HFFc6 (cell line): ENCODE data around the gene FGD2. TPM values are rescaled to one million over a fixed set of nuclear protein-coding genes. Genes with fewer than 3 reads are reported as not detected.
A peak's percentile ranks its signal among the peaks of the same experiment; 100 is the strongest.

Experiments used
- DNase-seq: peaks from one replicate; pipeline ENCODE4 v3.0.0-alpha.2; 2018
- H3K27ac Mint-ChIP-seq: 2 replicates; pipeline ENCODE4 v1.8.0; 2020; ENCODE audit warnings: mild to moderate bottlenecking, mixed read lengths
- H3K27me3 Mint-ChIP-seq: 2 replicates; pipeline ENCODE4 v1.8.0; 2021; ENCODE audit warnings: mild to moderate bottlenecking, moderate library complexity, mixed read lengths; ENCODE audit not compliant: insufficient read depth
- H3K36me3 Mint-ChIP-seq: 2 replicates; pipeline ENCODE4 v1.8.0; 2021; ENCODE audit warnings: low read depth, mixed read lengths
- H3K4me1 Mint-ChIP-seq: 2 replicates; pipeline ENCODE4 v1.8.0; 2020; ENCODE audit warnings: low read depth, mixed read lengths
- H3K4me3 Mint-ChIP-seq: 2 replicates; pipeline ENCODE4 v1.8.0; 2020; ENCODE audit warnings: mild to moderate bottlenecking, moderate library complexity, mixed read lengths
- H3K9me3 Mint-ChIP-seq: 2 replicates; pipeline ENCODE4 v1.8.0; 2020; ENCODE audit warnings: mild to moderate bottlenecking, mixed read lengths
- CTCF ChIP-seq: fragments of 200-600 bp; sonication (generic); IDR thresholded peaks from 2 replicates; pipeline ENCODE4 v1.5.0; 2021; ENCODE audit warnings: antibody characterized with exemption, mild to moderate bottlenecking
- long read RNA-seq: library from polyadenylated mRNA; unstranded; transcript quantifications from one replicate; pipeline ENCODE4 v2.0.0, GENCODE V29; 2019
- total RNA-seq, 6 experiments: library from RNA; stranded (reverse); fragmentation: NEBNext Ultra II Directional; extraction: Animal tissue kit (Norgen Biotek cat#: 25700); gene quantifications; 2 replicates in 1 of 6; 3 replicates in 5 of 6; pipeline ENCODE4 v1.2.3, GENCODE V29; 2021

The FGD2 gene
- total RNA-seq: not detected
- long read RNA-seq: 0 reads

GRCh38 chr6:37005061-37005810 lies at the start of gene FGD2:
TSS of gene FGD2 (plus strand) at chr6:37005655. CDS start at chr6:37005818, 163 bp downstream.
- 0 out of 2 replicates have a peak, but pooled peaks cover 3% of the 10 kb centered on the region for H3K9me3 Mint-ChIP-seq
- no peaks in the 10 kb centered on the region for H3K36me3 Mint-ChIP-seq
- H3K27ac Mint-ChIP-seq: peak within 1 kb of the TSS; percentile 22
- DNase-seq: no peak
- peaks cover 27% of the 10 kb centered on the region for H3K4me1 Mint-ChIP-seq
- H3K27me3 Mint-ChIP-seq: peaks cover 6% of the 10 kb centered on the region
- no peak within 1 kb of the TSS for H3K4me3 Mint-ChIP-seq
- TF ChIP-seq CTCF: no peak

GRCh38 chr6:36955671-36956445 lies 49.6 kb upstream of the FGD2 start:
- H3K27ac Mint-ChIP-seq: no peak overlapping the region
- H3K36me3 Mint-ChIP-seq: no peaks in the 10 kb centered on the region
- DNase-seq: no peak
- no peak overlapping the region for H3K4me3 Mint-ChIP-seq
- no peak for TF ChIP-seq CTCF
- H3K4me1 Mint-ChIP-seq: peaks cover 11% of the 10 kb centered on the region
- no peaks in the 10 kb centered on the region; the same call in none of the 2 replicates for H3K27me3 Mint-ChIP-seq
- H3K9me3 Mint-ChIP-seq: 0 out of 2 replicates have a peak, but pooled peaks cover 3% of the 10 kb centered on the region

- Mint-ChIP-seq H3K4me3 (no peak overlapping the region), H3K4me1 (peaks cover 17% of the 10 kb centered on the region), H3K9me3 (no peaks in the 10 kb centered on the region), H3K27me3 (no peaks in the 10 kb centered on the region; the same call in none of the 2 replicates), H3K36me3 (no peaks in the 10 kb centered on the region), H3K27ac (no peak overlapping the region)
- no peak for TF ChIP-seq CTCF
- no peak for DNase-seq
Observed at GRCh38 chr6:36956446-36956820, 49.0 kb upstream of the FGD2 start.

- H3K4me1 Mint-ChIP-seq: peaks cover 19% of the 10 kb centered on the region
- no peak overlapping the region for H3K4me3 Mint-ChIP-seq
- no peaks in the 10 kb centered on the region for H3K9me3 Mint-ChIP-seq
- no peak for DNase-seq
- no peaks in the 10 kb centered on the region; the same call in none of the 2 replicates for H3K27me3 Mint-ChIP-seq
- H3K27ac Mint-ChIP-seq: no peak overlapping the region
- TF ChIP-seq CTCF: no peak
- no peaks in the 10 kb centered on the region for H3K36me3 Mint-ChIP-seq
Observed at GRCh38 chr6:36957773-36958271, 47.6 kb upstream of the FGD2 start.

GRCh38 chr6:36958775-36959554 lies 46.5 kb upstream of the FGD2 start:
- no peak for TF ChIP-seq CTCF
- H3K9me3 Mint-ChIP-seq: no peaks in the 10 kb centered on the region
- H3K27ac Mint-ChIP-seq: no peak overlapping the region
- DNase-seq: no peak
- no peak overlapping the region for H3K4me3 Mint-ChIP-seq
- H3K4me1 Mint-ChIP-seq: peaks cover 19% of the 10 kb centered on the region
- no peaks in the 10 kb centered on the region; the same call in none of the 2 replicates for H3K27me3 Mint-ChIP-seq
- no peaks in the 10 kb centered on the region for H3K36me3 Mint-ChIP-seq
